ENCODE results near the gene LRSAM1.

Gene LRSAM1

DNA sequence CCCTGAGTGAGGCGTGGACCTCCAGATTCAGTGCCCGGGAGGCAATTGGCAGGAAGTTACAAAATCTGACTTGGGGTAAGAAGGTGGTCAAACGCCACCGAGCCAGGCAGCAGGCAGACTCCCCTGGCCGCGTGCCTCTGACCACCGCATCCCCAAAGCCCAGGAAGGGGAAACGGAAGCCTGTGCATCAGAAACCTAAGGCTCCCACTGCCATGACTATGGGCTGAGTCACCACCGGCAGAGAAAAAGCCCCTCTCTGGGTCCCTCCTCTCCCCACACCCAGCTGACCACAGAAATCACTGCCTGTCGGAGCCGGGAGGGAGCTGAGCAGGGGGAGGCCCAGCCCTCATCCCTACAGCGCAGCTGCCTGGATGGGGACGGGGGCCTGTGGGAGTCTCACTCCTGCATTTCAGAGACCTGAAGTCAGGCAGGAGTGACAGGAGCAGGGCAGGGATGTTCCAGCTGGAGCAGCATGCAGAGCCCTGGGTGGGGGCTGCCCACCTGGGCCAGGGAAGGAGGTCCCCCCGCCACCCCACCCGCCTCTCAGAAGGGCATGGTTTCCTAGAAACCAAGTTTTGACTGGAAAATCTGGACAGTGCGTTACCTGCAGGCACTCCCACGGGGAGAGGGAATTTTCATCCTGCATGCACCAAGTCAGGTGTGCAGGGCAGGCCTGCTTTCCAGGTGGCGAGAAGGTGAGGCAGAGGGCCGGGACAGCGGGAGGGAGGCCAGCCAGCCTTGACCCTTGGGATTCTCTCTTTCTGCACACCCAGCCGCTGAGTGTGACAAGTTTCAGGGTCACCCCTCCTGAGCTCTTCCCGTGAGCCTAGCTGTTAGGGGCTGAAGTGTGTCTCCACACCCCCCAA, 68.2 kb downstream of the LRSAM1 start:
- peak; percentile 92 for DNase-seq

DNA sequence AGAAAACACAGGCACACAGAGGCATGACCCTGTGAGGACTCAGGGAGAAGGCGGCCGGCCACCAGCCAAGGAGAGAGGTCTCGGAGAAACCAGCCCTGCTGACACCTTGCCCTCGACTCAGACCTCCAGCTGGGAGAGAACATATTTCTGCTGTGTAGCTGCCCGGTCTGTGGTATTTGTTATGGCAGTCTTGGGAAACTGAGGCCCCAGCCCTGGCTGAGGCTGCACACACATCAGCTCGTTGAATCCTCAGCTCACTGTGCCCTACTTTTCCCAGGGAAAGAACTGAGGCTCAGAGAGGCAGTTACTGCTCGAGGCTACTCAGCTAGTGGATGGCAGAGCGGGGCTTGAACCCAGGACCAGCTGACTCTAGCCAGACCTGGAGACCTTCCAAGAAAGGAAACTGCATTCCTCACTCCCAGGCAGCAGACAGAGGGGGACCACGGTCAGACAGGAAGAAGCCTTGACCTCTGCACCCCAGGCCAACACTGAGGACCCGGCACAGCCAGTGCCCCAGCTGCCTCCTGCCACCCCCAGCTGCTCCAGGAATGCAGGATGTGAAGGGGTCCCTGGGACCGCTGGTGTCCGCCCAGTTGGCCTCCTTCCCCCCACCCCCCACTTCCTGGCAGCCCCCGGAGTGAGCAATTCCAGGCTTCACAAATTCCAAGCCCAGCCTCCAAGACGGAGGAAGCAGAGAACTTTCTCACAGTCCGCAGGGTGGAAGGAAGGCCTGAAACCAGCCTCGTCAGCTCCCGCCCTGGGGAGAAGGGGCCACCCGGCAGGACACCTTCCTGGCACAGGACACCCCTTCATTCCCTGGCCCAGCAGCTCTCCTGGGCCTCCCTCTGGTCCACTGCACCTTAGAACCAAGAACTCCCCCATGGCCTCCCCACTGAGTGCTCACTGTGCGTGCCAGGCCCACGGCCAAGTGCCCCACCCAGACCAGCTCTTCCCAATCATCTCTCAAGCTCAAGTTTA, 69.9 kb downstream of the LRSAM1 start:
- DNase-seq, result no peak

DNA sequence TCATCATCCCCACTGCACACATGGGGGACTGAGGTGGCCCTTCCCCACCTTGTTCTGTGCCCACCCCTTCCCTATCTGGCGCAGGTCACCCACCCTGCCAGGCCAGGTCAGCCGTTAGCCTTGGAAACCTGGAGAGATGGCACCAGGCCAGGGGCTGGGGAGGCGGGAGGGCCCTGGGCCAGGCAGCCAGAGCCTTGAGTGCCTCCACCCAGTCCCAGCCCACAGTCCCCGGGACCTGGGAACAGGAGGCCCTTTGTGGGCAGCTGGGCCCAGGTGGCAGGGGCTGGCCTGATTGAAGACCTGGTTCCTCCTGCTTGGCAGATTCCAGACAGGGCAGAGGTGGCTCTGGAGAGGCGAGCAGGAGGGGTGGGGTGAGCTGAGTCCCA, 70.6 kb downstream of the LRSAM1 start:
- DNase-seq, result no peak

DNA sequence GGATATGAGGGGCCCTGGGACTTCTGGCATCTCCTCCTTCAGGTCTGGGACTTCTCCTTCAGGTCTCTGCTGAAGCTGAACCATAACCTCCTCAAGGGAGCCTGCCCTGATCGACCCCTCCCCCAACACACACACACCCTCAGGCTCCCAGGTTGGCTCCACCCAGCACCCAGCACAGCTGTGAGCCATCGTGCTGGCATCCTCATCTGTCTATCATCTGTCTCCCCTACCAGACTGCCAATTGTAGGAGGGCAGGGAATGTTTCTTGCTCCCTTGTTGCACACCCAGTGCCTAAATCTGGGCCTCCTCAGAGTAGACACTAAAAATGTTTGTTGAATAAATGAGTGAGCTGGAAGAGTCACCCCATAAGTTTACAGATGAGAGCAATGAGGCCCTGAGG, 71.4 kb downstream of the LRSAM1 start:
- no peak for DNase-seq

DNA sequence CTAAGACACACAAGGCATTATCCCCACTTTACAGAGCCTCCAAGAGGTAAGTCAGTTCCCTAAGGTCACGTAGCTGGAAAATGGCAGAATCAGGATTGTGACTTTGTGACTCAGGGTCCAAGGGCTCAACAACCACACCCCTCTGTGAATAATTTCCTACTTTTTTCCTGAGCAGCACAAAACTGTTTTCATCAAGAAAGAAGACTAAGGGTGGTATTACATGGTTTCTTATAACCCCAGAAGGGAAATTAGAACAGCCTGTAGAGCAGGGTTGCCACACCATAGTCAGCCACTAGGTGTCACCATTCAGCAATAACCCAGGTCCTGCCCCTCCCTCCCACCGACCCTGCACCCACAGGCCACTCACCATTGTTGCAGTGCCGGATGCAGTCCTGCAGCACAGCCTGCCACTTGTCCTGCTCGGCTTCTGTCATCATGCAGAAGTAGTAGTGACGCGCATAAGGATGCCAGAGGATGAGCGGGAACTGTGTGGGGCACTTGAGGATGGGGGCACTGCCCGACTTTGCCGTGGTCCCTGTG, 72.1 kb downstream of the LRSAM1 start:
- DNase-seq, result no peak

DNA sequence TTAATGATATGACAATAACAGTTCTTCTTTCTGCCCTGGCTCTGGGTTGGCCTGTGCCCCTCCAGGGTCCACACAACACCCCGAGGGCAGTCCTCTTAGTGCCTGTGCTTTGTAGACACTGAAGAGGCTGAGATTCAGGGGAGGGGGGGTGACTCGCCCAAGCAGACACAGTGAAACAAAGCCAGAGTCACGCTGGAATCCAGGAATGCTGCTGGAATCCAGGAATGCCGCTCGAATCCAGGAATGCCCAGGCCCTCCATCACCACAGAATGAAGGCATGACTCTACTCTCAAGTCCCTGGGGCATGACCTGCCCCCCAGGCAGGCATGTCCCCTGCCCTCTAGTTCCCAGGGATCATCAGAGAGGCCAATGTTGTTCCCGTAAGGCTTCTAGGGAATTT, 73.1 kb downstream of the LRSAM1 start:
- no peak for DNase-seq

DNA sequence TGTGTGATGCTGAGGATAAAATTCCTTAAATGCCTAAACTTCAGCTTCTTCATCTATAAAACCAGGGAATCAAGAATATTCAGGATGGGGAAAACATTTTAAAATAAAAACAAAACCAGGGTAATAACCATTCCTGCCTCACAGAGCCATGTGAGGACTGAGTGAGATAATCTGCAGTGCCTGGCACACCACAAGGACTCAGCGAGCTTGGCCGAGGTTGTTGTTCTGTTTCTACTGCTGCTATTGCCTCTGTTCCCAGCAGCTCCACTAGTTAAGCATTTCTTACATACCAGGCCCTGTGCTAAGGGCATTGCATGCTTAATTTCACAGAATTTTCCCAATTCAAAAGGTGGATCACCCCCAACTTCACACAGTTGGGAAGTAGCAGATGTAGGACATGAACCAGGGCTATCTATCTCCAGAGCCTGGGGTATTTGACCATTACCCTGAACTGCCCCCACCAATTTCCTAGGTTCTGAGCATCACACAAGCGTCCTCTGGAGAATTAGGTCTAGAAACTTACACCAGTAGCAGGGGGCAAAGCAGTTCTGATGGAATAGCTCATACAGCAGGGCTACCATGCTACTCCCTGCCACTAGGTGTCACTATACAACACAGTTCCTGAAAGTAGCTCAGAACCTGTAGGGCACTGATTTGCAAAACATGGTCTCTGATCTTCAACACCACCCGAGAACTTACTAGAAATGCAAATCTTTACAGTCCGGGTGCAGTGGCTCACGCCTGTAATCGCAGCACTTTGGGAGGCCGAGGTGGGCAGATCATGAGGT, 74.3 kb downstream of the LRSAM1 start:
- peak; percentile 14 to 27 for DNase-seq

DNA sequence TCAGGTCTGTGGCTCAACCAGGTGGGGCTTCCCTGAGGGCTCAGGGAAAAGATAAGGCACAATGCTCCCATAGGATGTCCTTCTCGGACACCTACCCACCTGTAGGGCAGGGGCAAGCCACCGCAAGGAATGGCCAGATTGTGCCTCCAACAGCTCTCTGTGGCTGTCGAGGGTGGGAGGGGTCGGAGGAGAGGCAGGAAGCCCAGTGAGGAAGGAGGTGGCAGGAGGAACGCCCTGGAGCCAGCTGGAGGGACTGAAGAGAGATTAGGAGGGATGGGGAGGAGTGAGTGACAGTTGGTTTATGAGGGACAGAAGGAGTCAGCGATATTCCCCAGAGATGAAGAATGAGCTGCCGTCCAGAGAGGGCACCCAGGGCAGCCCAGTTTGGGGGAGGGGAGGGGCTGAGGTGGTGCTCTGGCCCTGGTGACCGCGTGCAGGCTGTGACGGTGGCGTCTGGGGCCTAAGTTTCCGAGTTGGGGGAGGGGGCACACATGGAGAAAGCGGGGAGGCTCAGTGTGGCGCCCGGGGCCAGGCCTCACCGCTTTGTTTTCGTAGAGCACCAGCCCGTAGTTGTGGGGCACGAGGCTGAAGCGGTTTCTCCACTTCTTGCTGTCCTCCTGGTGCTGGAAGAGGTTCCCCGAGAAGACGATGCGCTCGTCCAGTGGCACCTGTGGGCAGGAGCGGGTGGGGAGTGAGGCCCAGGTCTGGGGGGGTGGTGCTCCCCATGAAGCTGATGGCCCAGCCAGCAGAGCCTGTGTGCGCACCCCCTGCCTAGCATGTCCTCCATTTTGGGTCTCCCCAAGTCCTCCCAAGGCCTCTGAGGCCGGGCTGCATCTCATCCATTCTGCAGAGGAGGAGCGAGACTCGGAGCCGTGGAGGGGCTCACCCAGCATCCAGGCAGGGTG, 75.6 kb downstream of the LRSAM1 start:
- DNase-seq, result no peak

DNA sequence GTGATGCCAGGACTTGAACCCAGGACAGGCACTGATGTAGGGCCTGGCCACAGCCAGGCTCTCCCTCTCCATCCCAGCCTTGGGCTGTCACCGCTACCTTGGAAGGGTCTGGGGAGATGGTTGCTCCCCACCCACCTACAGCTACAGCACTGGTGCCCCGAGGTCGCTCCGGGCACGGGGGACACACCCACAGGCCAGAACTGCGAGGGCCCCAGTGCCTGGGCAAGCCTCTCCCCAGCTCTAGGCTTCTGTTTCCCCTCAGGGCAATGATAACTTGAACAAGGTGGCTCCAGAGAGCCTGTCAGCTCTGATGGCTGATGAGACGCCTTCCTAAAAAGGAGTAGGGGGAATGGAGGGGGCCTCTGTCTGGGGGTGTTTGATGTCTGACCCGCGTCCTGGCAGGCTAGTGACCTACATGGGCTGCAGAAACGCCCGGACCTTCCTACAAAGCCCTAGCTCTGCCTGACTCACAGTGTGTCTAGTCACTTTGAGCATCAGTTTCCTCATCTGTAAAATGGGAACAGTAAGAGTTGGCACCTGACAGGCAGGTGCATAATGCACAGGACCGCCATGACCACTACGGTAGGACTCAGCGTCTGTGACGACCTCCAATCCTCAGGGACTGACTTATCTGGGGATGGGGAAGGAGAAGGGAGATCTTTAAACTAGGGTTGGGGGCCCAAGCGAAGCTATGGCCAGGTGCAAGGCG, 76.4 kb downstream of the LRSAM1 start:
- no peak for DNase-seq

DNA sequence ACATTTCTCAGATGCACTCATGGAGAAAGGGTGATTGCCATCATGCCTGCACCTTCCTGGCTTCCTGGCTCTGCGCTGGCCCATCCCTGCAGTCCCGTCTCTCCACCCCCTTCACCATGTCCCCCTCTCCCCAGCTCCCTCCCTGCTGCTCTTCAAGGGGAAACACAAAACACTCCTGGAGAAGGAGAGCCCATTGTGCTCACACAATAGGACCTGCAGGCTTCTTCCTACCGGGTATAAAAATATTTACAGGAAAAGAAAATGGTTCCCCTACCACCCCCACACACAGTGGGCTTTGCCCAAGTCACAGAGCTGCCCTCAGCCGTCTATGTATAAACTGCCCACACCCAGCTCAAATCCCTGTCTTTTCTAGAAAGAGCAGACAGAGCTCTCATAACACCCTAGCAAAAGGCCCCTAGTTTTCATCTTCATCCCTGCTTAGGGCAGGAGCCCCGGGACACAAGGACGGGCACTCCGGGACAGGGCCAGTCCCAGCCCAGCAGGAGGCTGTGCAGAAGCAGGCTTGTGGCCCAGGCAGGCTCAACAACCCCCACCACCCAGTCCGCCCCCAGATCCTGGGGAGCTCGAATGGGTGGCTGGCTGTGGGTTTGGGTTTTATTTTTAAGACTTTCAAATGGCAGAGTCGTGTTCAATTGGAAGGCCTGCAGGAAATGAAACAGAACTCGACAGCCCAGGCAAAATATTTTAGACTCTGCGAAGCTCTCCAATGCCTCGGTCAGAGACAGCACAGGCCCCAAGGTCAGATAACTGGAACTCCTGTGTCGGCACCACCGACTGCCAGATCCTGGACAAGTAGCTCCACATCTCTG, 77.3 kb downstream of the LRSAM1 start:
- no peak for DNase-seq

DNA sequence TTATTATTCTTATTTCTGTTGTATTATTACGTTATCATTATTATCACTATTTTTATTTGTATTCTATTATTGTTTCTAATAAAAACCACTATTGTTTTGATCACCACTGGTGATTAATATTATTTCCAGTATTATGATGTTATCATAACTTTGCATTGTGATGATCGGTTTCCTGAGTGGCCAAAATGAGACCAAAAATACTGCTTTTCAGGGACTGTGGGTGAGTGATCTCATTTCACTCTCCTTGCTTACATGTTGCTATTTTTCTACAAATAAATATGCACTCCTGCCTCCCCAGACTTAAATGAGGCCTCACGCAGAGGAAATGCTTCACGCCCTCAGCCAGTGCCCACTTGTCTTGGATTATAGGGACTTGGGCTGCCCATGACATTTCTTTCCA, 78.4 kb downstream of the LRSAM1 start:
- DNase-seq, result no peak

DNA sequence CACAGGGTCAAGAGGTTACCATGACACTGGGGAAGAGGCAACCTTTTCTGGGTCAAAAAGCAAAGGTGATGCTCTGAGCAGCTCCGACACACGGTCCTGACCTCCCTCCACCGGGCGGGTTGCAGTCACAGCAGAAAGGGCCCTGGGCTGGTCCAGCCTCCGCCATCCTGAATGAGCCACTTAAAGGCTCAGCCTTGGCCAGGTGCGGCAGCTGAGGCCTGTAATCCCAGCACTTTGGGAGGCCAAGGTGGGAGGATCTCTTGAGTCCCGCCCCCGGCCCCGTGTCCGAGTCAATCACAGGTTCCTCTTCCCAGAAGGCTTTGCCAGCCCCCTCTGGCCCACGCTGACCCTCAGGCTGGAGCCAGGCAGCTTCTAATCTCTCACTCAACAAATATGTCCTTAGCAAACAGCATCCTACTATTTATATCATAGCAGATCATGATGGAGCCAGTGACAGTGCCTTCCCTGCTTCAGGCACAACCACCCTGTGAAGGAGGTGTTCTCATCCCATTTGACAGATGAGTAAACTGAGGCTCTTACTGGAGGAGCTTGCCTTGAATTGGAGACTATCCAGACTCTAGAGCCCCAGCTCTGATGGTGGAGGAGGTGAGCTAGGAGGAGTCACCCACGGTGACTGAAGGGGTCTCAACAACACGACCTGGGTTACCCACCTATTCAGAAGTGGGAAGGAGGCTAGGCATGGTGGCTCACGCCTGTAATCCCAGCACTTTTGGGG, 79.1 kb downstream of the LRSAM1 start:
- no peak for DNase-seq

DNA sequence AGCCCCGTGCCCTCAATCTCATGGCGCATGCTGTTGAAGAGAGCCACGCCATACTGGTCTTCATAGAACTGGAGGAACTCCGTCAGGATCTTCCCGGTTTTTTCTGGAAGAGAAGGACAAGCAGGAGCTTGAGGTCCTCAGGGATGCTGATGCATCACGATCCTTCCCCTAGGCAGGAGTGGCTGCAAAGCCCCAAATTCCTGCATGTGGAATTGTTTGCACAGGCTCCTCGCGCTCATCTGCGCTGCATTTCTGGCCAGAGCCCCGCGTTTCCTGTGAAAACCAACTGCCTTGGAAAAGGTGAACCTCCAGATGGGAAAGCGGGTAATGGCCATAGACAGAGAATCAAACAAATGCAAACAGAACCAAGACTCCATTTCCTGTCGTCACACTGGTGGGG, 80.4 kb downstream of the LRSAM1 start:
- DNase-seq, result no peak

DNA sequence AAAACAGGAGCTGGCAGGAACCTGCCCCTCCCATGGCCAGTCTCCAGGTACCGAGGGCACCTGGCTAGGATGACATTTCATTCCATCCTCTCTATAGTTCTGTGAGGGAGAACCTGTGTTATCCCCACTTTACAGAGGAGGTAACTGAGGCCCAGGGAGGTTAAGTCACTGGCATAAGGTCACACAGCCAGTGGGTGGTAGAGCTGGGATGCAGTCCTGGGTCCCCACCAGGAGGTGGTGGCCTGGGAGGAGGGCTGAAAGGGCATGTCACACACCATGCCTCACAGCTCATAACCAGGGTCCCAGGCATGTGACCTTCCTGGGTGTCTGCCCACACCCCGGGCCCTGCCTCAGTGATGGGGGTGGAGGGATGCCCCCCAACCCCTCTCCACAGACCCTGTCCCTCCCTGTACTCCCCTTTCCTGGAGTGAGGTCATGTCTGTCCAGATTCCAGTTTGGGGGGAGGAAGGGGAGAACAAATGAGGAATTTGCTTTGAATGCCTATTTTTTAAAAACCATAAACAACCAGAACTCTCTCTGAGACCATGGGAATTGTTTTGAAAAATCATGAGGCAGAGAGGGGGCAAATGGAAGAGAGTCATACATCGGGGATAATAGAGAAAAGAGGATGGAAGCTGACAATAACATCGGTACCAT, 83.1 kb downstream of the LRSAM1 start:
- DNase-seq, result no peak

DNA sequence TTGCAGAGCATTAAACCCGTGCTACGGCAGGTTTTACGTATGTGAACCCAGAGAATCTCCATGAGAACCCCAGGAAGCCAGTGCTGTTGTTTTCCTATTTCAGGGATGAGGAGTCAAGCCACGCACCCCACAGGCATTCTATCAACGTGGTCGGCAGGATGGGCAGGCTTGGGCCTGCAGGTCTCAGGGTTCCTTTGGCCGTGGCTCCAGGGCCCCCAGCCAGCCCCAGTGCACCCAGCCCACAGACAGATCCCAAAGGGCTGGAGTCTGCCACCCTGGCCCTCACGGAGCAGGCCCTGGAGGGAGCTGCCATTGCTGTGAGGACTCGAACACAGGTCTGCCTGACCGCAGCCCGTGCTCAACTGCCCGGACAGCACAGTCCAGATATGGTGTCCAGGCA, 83.6 kb downstream of the LRSAM1 start:
- no peak for DNase-seq

DNA sequence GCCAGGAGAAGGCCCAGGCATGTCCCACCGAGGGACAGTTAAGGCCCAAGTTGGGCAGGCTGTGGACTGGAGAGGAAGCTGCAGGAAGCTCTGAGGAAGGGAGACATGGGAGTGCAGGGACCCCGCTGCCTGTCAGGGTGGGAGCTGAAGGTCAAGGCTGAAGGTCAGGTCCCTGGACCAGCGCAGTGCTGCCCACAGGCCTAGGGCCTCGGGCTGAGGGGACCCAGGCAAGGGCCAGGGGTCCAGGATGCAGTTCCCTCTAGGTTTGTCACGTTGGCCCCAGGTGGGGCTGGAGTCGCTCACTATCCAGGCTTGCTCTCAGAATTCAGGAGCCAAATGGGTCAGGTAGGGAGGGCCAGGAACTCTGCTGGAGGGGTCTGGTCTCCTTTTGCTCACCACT, 84.1 kb downstream of the LRSAM1 start:
- DNase-seq, result no peak

DNA sequence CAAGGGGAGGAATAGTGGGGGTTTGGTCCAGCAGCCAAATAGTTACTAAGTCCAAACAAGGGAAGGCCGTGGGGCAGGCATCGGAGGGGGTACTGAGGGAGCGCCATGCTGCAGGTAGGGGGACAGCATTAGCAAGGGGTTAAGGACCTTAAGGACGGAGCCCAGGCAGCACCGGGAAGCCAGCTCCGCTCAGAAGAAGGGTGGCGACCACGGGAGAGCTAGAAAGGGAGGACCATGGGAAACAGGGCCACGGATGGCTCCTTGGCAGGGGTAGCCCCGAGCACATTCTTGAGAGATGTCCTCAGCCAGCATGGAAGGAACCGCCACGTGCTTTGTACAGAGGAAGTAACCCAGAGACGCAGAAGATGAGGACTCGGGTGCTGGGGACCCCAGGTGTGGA, 84.5 kb downstream of the LRSAM1 start:
- DNase-seq, result no peak

DNA sequence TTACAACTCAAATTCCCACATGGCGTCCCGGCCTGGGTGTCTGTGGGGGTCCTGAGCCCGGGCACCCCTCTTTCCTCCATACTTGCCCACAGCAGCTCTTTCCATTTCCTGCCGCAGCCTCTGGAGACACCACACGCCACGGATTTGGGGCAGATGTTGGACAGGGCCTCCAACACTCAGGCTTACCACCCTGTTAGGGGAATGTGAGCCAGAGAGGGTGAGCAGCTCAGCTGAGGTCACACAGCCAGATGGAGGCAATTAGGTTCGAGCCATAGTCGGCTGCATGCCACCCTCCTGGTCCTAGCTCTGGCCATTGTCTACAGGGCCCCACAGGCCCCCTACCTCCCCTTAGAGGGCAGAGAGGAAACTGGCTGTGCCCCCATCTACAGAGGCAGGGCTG, 85.2 kb downstream of the LRSAM1 start:
- DNase-seq, result no peak

DNA sequence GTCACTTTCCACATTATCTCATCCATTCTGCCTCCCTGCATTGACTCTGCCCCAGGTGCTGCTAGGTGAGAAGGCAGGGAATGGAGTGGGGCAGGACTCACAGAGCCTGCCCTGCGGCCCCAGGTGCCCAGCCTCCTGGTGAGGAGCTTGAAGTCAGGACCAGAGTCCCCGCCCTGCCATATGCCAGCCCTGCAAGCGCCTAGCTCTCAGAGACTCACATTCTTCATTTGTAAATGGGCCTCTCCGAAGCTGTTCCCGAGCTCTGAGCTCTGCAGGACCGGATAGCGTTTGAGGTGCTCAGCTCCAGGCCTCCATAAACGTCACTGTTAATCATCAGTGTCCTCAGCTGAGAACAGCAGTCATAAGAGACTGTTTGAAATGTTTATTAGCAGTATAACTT, 85.7 kb downstream of the LRSAM1 start:
- no peak for DNase-seq
